SK-N-SH treated with all-trans-retinoic acid at 6 μM for 48 hours (cell line): ENCODE data around the gene MAPK6.

Experiments used
- GLIS3 ChIP-seq: fragments of 250-450 bp; sonication (Bioruptor Pico); IDR thresholded peaks from 2 replicates; pipeline ENCODE4 v1.5.0; 2020; ENCODE audit warnings: mild to moderate bottlenecking, moderate library complexity
- PPARA ChIP-seq: fragments of 250-450 bp; sonication (Bioruptor Pico); IDR thresholded peaks from 2 replicates; pipeline ENCODE4 v1.5.0; 2020; ENCODE audit warnings: mild to moderate bottlenecking, borderline replicate concordance
- SNAI2 ChIP-seq: fragments of 250-450 bp; sonication (Bioruptor Pico); IDR thresholded peaks from 2 replicates; pipeline ENCODE4 v1.5.0; 2020; ENCODE audit warnings: mild to moderate bottlenecking, moderate library complexity
- TOX ChIP-seq: fragments of 250-450 bp; sonication (Bioruptor Pico); IDR thresholded peaks from 2 replicates; pipeline ENCODE4 v1.8.0; 2021; ENCODE audit warnings: mild to moderate bottlenecking, moderate library complexity, borderline replicate concordance
- ZC3H10 ChIP-seq: fragments of 250-450 bp; sonication (Bioruptor Pico); IDR thresholded peaks from 2 replicates; pipeline ENCODE4 v1.5.1; 2021; ENCODE audit warnings: mild to moderate bottlenecking, moderate library complexity
- ZFP3 ChIP-seq: fragments of 250-450 bp; sonication (Bioruptor Pico); IDR thresholded peaks from 2 replicates; pipeline ENCODE4 v1.5.0; 2020; ENCODE audit warnings: mild to moderate bottlenecking, moderate library complexity
- ZFP30 ChIP-seq: fragments of 450-650 bp; formaldehyde crosslinking; IDR thresholded peaks from 2 replicates; pipeline ENCODE4 v1.5.0; 2022; ENCODE audit warnings: mild to moderate bottlenecking, moderate library complexity
- ZNF8 ChIP-seq: fragments of 450-650 bp; formaldehyde crosslinking; IDR thresholded peaks from 2 replicates; pipeline ENCODE4 v1.5.0; 2020; ENCODE audit warnings: mild to moderate bottlenecking, moderate library complexity
- TF ChIP-seq, protein P1 (sequence below): fragments of 250-450 bp; sonication (Bioruptor Pico); IDR thresholded peaks from 2 replicates; pipeline ENCODE4 v1.5.1; 2020; ENCODE audit warnings: low read depth, mild to moderate bottlenecking, moderate library complexity
- TF ChIP-seq, protein P2 (sequence below): fragments of 250-450 bp; sonication (Bioruptor Pico); IDR thresholded peaks from 2 replicates; pipeline ENCODE4 v1.5.1; 2021; ENCODE audit warnings: mild to moderate bottlenecking, moderate library complexity
- TF ChIP-seq, protein P3 (sequence below): fragments of 250-450 bp; sonication (Bioruptor Pico); IDR thresholded peaks from 2 replicates; pipeline ENCODE4 v1.5.0; 2020; ENCODE audit warnings: mild to moderate bottlenecking, moderate library complexity
- TF ChIP-seq, protein P4 (sequence below): fragments of 250-450 bp; sonication (Bioruptor Pico); IDR thresholded peaks from 2 replicates; pipeline ENCODE4 v1.8.0; 2021; ENCODE audit warnings: low read depth, mild to moderate bottlenecking, moderate library complexity, borderline replicate concordance
- TF ChIP-seq, protein P5 (sequence below): fragments of 250-450 bp; sonication (Bioruptor Pico); IDR thresholded peaks from 2 replicates; pipeline ENCODE4 v1.8.0; 2020; ENCODE audit warnings: mild to moderate bottlenecking, moderate library complexity, borderline replicate concordance

DNA sequence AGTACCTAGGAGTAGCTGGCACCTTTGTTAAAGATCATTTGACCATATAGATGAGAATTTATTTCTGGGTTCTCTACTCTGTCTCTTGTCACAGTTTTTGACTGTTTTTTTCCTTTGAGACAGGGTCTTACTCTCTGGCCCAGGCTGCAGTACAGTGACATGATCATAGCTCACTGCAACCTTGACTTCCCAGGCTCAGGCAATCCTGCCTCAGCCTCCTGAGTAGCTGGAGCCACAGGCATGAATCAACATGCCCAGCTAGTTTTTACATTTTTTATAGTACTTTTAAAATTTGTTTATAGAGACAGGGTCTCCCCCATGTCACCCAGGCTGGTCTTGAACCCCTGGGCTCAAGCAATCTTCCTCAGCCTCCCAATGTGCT lies 48.5 kb downstream of the MAPK6 start:
- TF ChIP-seq ZFP30 (CRISPR knock-in tag) = no peak
- no peak for TF ChIP-seq ZNF8 (CRISPR knock-in tag)
- TF ChIP-seq GLIS3 (CRISPR knock-in tag) = no peak
- TF ChIP-seq ZC3H10 (CRISPR knock-in tag) = no peak
- TF ChIP-seq, protein P1, sequence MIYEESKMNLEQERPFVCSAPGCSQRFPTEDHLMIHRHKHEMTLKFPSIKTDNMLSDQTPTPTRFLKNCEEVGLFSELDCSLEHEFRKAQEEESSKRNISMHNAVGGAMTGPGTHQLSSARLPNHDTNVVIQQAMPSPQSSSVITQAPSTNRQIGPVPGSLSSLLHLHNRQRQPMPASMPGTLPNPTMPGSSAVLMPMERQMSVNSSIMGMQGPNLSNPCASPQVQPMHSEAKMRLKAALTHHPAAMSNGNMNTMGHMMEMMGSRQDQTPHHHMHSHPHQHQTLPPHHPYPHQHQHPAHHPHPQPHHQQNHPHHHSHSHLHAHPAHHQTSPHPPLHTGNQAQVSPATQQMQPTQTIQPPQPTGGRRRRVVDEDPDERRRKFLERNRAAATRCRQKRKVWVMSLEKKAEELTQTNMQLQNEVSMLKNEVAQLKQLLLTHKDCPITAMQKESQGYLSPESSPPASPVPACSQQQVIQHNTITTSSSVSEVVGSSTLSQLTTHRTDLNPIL = no peak
- no peak for TF ChIP-seq PPARA (CRISPR knock-in tag)
- TF ChIP-seq, protein P2, sequence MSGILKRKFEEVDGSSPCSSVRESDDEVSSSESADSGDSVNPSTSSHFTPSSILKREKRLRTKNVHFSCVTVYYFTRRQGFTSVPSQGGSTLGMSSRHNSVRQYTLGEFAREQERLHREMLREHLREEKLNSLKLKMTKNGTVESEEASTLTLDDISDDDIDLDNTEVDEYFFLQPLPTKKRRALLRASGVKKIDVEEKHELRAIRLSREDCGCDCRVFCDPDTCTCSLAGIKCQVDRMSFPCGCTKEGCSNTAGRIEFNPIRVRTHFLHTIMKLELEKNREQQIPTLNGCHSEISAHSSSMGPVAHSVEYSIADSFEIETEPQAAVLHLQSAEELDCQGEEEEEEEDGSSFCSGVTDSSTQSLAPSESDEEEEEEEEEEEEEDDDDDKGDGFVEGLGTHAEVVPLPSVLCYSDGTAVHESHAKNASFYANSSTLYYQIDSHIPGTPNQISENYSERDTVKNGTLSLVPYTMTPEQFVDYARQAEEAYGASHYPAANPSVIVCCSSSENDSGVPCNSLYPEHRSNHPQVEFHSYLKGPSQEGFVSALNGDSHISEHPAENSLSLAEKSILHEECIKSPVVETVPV (CRISPR knock-in tag) = no peak
- TF ChIP-seq, protein P3, sequence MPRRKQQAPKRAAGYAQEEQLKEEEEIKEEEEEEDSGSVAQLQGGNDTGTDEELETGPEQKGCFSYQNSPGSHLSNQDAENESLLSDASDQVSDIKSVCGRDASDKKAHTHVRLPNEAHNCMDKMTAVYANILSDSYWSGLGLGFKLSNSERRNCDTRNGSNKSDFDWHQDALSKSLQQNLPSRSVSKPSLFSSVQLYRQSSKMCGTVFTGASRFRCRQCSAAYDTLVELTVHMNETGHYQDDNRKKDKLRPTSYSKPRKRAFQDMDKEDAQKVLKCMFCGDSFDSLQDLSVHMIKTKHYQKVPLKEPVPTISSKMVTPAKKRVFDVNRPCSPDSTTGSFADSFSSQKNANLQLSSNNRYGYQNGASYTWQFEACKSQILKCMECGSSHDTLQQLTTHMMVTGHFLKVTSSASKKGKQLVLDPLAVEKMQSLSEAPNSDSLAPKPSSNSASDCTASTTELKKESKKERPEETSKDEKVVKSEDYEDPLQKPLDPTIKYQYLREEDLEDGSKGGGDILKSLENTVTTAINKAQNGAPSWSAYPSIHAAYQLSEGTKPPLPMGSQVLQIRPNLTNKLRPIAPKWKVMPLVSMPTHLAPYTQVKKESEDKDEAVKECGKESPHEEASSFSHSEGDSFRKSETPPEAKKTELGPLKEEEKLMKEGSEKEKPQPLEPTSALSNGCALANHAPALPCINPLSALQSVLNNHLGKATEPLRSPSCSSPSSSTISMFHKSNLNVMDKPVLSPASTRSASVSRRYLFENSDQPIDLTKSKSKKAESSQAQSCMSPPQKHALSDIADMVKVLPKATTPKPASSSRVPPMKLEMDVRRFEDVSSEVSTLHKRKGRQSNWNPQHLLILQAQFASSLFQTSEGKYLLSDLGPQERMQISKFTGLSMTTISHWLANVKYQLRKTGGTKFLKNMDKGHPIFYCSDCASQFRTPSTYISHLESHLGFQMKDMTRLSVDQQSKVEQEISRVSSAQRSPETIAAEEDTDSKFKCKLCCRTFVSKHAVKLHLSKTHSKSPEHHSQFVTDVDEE (CRISPR knock-in tag) = no peak
- no peak for TF ChIP-seq TOX
- TF ChIP-seq, protein P4, sequence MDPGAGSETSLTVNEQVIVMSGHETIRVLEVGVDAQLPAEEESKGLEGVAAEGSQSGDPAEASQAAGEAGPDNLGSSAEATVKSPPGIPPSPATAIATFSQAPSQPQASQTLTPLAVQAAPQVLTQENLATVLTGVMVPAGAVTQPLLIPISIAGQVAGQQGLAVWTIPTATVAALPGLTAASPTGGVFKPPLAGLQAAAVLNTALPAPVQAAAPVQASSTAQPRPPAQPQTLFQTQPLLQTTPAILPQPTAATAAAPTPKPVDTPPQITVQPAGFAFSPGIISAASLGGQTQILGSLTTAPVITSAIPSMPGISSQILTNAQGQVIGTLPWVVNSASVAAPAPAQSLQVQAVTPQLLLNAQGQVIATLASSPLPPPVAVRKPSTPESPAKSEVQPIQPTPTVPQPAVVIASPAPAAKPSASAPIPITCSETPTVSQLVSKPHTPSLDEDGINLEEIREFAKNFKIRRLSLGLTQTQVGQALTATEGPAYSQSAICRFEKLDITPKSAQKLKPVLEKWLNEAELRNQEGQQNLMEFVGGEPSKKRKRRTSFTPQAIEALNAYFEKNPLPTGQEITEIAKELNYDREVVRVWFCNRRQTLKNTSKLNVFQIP = no peak
- TF ChIP-seq SNAI2 (CRISPR knock-in tag) = no peak
- TF ChIP-seq, protein P5, sequence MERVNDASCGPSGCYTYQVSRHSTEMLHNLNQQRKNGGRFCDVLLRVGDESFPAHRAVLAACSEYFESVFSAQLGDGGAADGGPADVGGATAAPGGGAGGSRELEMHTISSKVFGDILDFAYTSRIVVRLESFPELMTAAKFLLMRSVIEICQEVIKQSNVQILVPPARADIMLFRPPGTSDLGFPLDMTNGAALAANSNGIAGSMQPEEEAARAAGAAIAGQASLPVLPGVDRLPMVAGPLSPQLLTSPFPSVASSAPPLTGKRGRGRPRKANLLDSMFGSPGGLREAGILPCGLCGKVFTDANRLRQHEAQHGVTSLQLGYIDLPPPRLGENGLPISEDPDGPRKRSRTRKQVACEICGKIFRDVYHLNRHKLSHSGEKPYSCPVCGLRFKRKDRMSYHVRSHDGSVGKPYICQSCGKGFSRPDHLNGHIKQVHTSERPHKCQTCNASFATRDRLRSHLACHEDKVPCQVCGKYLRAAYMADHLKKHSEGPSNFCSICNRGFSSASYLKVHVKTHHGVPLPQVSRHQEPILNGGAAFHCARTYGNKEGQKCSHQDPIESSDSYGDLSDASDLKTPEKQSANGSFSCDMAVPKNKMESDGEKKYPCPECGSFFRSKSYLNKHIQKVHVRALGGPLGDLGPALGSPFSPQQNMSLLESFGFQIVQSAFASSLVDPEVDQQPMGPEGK (CRISPR knock-in tag) = no peak
- TF ChIP-seq ZFP3 (CRISPR knock-in tag) = no peak
